WERI-Rb-1 (cell line): Measurements from ENCODE around the gene DDX4.
"Not testable (repeated sequence)": the region's sequence is repeated elsewhere in the genome, so short reads cannot be mapped to it uniquely, and the experiment has no call there.

Experiments used
- DNase-seq: peaks from one replicate; pipeline ENCODE4 v3.0.0-alpha.2; 2020
- H3K27ac ChIP-seq: fragments of 250-450 bp; sonication (Bioruptor Pico); 2 replicates; pipeline ENCODE4 v1.5.1; 2020; ENCODE audit warnings: mild to moderate bottlenecking, moderate library complexity
- H3K27me3 ChIP-seq: fragments of 250-450 bp; sonication (Bioruptor Pico); 2 replicates; pipeline ENCODE4 v1.5.1; 2021; ENCODE audit warnings: mild to moderate bottlenecking, low read depth, moderate library complexity; ENCODE audit not compliant: insufficient read depth, severe bottlenecking
- H3K36me3 ChIP-seq: fragments of 250-450 bp; sonication (Bioruptor Pico); 2 replicates; pipeline ENCODE4 v1.5.1; 2020; ENCODE audit warnings: mild to moderate bottlenecking, moderate library complexity
- H3K4me3 ChIP-seq: 2 replicates; pipeline ENCODE4 v1.5.1; 2011; ENCODE audit warnings: low read depth, mild to moderate bottlenecking, control low read depth, low read length
- H3K9me3 ChIP-seq: fragments of 250-450 bp; sonication (Bioruptor Pico); 2 replicates; pipeline ENCODE4 v1.5.1; 2021; ENCODE audit warnings: mild to moderate bottlenecking, moderate library complexity; ENCODE audit not compliant: severe bottlenecking
- TF ChIP-seq, protein P1 (sequence below): IDR thresholded peaks from 2 replicates; pipeline ENCODE4 v1.5.1; 2011; ENCODE audit warnings: low read depth, mild to moderate bottlenecking, control low read depth, inconsistent platforms, low read length

DDX4 gene

DNA sequence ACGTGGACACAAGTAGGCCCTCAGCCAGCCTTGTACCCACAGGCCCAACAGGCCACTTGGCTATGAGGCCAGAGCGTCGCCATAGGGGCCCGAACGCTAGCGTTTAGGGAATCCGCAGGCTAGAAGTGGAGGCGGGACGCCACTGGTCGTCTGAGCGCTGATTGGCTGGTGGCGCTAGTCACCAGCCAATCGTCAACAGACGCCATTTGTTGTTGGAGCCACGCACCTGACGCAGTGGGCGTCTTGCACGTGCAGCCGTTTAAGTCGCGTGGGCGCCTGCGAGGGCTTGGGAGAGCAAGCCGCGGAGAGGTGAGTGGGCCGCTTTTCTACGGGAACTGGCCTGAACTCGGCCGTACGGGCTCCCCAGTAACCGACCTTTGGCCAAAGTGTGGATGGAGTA lies at the start of gene DDX4:
DDX4 (plus strand) TSS at position 269 of the 400 bp plus-strand sequence. CDS start 903 bp downstream, outside the sequence.
- H3K9me3 ChIP-seq, result no peaks in the 10 kb centered on the region
- no peak within 1 kb of the TSS for H3K27ac ChIP-seq
- no peak within 1 kb of the TSS for H3K4me3 ChIP-seq
- no peaks in the 10 kb centered on the region for H3K36me3 ChIP-seq
- TF ChIP-seq, protein P1, sequence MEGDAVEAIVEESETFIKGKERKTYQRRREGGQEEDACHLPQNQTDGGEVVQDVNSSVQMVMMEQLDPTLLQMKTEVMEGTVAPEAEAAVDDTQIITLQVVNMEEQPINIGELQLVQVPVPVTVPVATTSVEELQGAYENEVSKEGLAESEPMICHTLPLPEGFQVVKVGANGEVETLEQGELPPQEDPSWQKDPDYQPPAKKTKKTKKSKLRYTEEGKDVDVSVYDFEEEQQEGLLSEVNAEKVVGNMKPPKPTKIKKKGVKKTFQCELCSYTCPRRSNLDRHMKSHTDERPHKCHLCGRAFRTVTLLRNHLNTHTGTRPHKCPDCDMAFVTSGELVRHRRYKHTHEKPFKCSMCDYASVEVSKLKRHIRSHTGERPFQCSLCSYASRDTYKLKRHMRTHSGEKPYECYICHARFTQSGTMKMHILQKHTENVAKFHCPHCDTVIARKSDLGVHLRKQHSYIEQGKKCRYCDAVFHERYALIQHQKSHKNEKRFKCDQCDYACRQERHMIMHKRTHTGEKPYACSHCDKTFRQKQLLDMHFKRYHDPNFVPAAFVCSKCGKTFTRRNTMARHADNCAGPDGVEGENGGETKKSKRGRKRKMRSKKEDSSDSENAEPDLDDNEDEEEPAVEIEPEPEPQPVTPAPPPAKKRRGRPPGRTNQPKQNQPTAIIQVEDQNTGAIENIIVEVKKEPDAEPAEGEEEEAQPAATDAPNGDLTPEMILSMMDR, result no peak
- no peaks in the 10 kb centered on the region for H3K27me3 ChIP-seq
- no peak for DNase-seq

- no peak for DNase-seq
- no peak overlapping the region for H3K27ac ChIP-seq
- no peak overlapping the region for H3K4me3 ChIP-seq
- TF ChIP-seq, protein P1, result 0 out of 2 replicates have a peak, but pooled peaks have one; percentile 10
- no peaks in the 10 kb centered on the region for H3K27me3 ChIP-seq
- no peaks in the 10 kb centered on the region for H3K36me3 ChIP-seq
- H3K9me3 ChIP-seq, result no peaks in the 10 kb centered on the region
Measured at GRCh38 chr5:55691265-55692105, 46.4 kb upstream of the DDX4 start.

- Histone ChIP-seq H3K27me3 (no peaks in the 10 kb centered on the region), H3K27ac (no peak overlapping the region), H3K36me3 (peaks cover 1% of the 10 kb centered on the region), H3K9me3 (no peaks in the 10 kb centered on the region), H3K4me3 (no peak overlapping the region)
- TF ChIP-seq, protein P1, result no peak
- no peak for DNase-seq
Measured at GRCh38 chr5:55692106-55692417, 45.8 kb upstream of the DDX4 start.

DNA sequence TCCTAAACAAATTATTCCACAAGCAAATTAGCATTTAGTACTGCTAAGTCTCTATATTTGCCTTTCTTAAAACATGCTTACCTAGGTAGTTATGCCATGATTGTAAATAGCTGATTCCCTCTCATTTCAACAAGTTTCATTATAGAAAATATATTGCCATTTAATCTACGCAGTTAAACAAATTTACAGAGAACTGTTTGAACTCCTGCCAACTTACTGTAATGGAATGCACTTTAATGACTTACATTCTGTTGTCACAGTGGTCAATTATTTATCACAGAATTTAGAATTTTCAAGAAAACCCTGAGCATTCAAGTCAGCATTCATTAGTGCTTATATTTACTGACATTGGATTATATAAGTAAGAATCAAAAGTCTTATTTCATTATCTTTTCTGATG lies 45.4 kb upstream of the DDX4 start:
- Histone ChIP-seq H3K36me3 (peaks cover 6% of the 10 kb centered on the region), H3K27me3 (no peaks in the 10 kb centered on the region), H3K27ac (no peak overlapping the region), H3K4me3 (no peak overlapping the region), H3K9me3 (no peaks in the 10 kb centered on the region)
- TF ChIP-seq, protein P1, result no peak
- DNase-seq, result no peak

- peaks cover 8% of the 10 kb centered on the region for H3K36me3 ChIP-seq
- H3K27me3 ChIP-seq, result no peaks in the 10 kb centered on the region
- no peak overlapping the region for H3K27ac ChIP-seq
- no peaks in the 10 kb centered on the region for H3K9me3 ChIP-seq
- TF ChIP-seq, protein P1, result peak; percentile 51; the same call in 1 of the 2 replicates
- no peak overlapping the region for H3K4me3 ChIP-seq
- no peak for DNase-seq
Measured at GRCh38 chr5:55694152-55694830, 43.6 kb upstream of the DDX4 start.

- not testable (repeated sequence) for H3K9me3 ChIP-seq, H3K36me3 ChIP-seq, H3K27ac ChIP-seq, H3K4me3 ChIP-seq, H3K27me3 ChIP-seq, DNase-seq
Measured at GRCh38 chr5:55696704-55697103, 41.2 kb upstream of the DDX4 start.
